ENCODE measurements around the gene PDXK. TPM values are rescaled to one million over a fixed set of nuclear protein-coding genes. Genes with fewer than 3 reads are reported as not detected.

The PDXK gene
- total and polyA plus RNA-seq, 2 of the 8 experiments (the other 6 are each of a cell fraction or from before 2014, with no cell fraction given): 78.0 to 112 TPM

- no peak for TF ChIP-seq JUND (IDR thresholded peaks at IDR 0.05; ENCODE audit: low read length)
- no peak for TF ChIP-seq POU5F1 (IDR thresholded peaks at IDR 0.05; ENCODE audit: low read depth, low read length)
- no peak for TF ChIP-seq BRCA1 (IDR thresholded peaks at IDR 0.05; ENCODE audit: low read depth, low read length)
Observed at GRCh38 chr21:43745772-43746517, 27.0 kb downstream of the PDXK start (continued).

Measured in H1 (cell line).